IMR-90 (cell line): Measurements from ENCODE around the gene MKKS. TPM values are rescaled to one million over a fixed set of nuclear protein-coding genes. Genes with fewer than 3 reads are reported as not detected.

Experiments
- ATAC-seq: fragments of 200-7000 bp; cut with Tn5 transposase; 2 replicates; pipeline ENCODE4 v1.9.1; 2020; ENCODE audit warnings: low read depth, mild to moderate bottlenecking, moderate library complexity
- BruUV-seq: library from RNA; stranded (reverse); fragments of 400-500 nt; replicated peaks from 2 replicates; lab custom pipeline; 2021; lab: Mats Ljungman, UMichigan
- CTCF ChIA-PET: fragments of 300-600 bp; formaldehyde crosslinking; extraction: SDS; loops from one replicate; lab custom pipeline; 2021; ENCODE audit warnings: antibody characterized with exemption; lab: Yijun Ruan, JAX
- POLR2A ChIA-PET: fragments of 300-600 bp; sonication (Branson Sonifier 250); formaldehyde crosslinking; loops from one replicate; lab custom pipeline; 2022; ENCODE audit warnings: antibody characterized with exemption; ENCODE audit not compliant: unreplicated experiment; lab: Charles Lee
- DNase-seq: peaks from one replicate; pipeline ENCODE4 v3.0.0; 2013
- H2AFZ ChIP-seq: replicated peaks from 2 replicates; pipeline ENCODE3; 2013; ENCODE audit warnings: low read length, mild to moderate bottlenecking; ENCODE audit not compliant: poor library complexity
- H2AK5ac ChIP-seq: 2 replicates; pipeline ENCODE4 v1.6.1; 2013; ENCODE audit warnings: low read depth, low read length, inconsistent platforms
- H2AK9ac ChIP-seq: replicated peaks from 2 replicates; pipeline ENCODE3; 2013; ENCODE audit warnings: mild to moderate bottlenecking, low read depth, low read length, moderate library complexity; ENCODE audit not compliant: poor library complexity
- H2BK120ac ChIP-seq: 2 replicates; pipeline ENCODE4 v1.6.1; 2013; ENCODE audit warnings: low read depth, low read length, inconsistent platforms
- H2BK15ac ChIP-seq: 3 replicates; pipeline ENCODE4 v1.6.1; 2013; ENCODE audit warnings: low read depth, low read length, inconsistent platforms
- H2BK20ac ChIP-seq: 2 replicates; pipeline ENCODE4 v1.6.1; 2013; ENCODE audit warnings: low read depth, mild to moderate bottlenecking, inconsistent platforms, low read length, moderate library complexity
- H2BK5ac ChIP-seq: 2 replicates; pipeline ENCODE4 v1.6.1; 2013; ENCODE audit warnings: mild to moderate bottlenecking, low read depth, low read length, inconsistent platforms; ENCODE audit not compliant: poor library complexity, severe bottlenecking
- H3K14ac ChIP-seq: replicated peaks from 2 replicates; pipeline ENCODE4 v1.6.1; 2013; ENCODE audit warnings: low read depth, low read length, inconsistent platforms
- H3K18ac ChIP-seq: 2 replicates; pipeline ENCODE4 v1.6.1; 2013; ENCODE audit warnings: low read depth, low read length, control low read depth
- H3K23ac ChIP-seq: 2 replicates; pipeline ENCODE4 v1.6.1; 2013; ENCODE audit warnings: low read depth, low read length, inconsistent platforms
- H3K27ac ChIP-seq: 2 replicates; pipeline ENCODE4 v1.5.1; 2013; ENCODE audit warnings: mild to moderate bottlenecking, control low read depth, low read length; ENCODE audit not compliant: insufficient read depth
- H3K27me3 ChIP-seq: 2 replicates; pipeline ENCODE4 v1.6.1; 2013; ENCODE audit warnings: low read length; ENCODE audit not compliant: control insufficient read depth, insufficient read depth
- H3K36me3 ChIP-seq: 2 replicates; pipeline ENCODE4 v1.6.1; 2013; ENCODE audit warnings: low read length, mixed read lengths; ENCODE audit not compliant: control insufficient read depth, insufficient read depth
- H3K4ac ChIP-seq: 2 replicates; pipeline ENCODE4 v1.6.1; 2013; ENCODE audit warnings: low read depth, low read length, inconsistent platforms
- H3K4me1 ChIP-seq: 2 replicates; pipeline ENCODE4 v1.6.1; 2013; ENCODE audit warnings: low read length, mixed read lengths; ENCODE audit not compliant: control insufficient read depth, insufficient read depth
- H3K4me2 ChIP-seq: 2 replicates; pipeline ENCODE4 v1.6.1; 2013; ENCODE audit warnings: low read depth, mild to moderate bottlenecking, control low read depth, low read length, moderate library complexity
- H3K4me3 ChIP-seq: 2 replicates; pipeline ENCODE4 v1.5.1; 2013; ENCODE audit warnings: low read depth, mild to moderate bottlenecking, control low read depth, low read length, moderate library complexity; ENCODE audit not compliant: insufficient read depth
- H3K56ac ChIP-seq: 2 replicates; pipeline ENCODE4 v1.6.1; 2013; ENCODE audit warnings: low read length, inconsistent platforms; ENCODE audit not compliant: insufficient read depth; ENCODE audit errors: extremely low read depth
- H3K79me1 ChIP-seq, 2 experiments: 2 replicates each; pipeline ENCODE4 v1.6.1; 2013; ENCODE audit warnings: low read length in 2 of 2, inconsistent platforms in 1 of 2, low read depth in 1 of 2
- H3K9ac ChIP-seq: 2 replicates; pipeline ENCODE4 v1.6.1; 2013; ENCODE audit warnings: low read depth, low read length, control low read depth
- H3K9me1 ChIP-seq: 2 replicates; pipeline ENCODE4 v1.6.1; 2013; ENCODE audit warnings: low read length, inconsistent platforms; ENCODE audit not compliant: insufficient read depth
- H3K9me3 ChIP-seq: 2 replicates; pipeline ENCODE4 v1.6.1; 2013; ENCODE audit warnings: low read length; ENCODE audit not compliant: control insufficient read depth, insufficient read depth
- H4K20me1 ChIP-seq: 2 replicates; pipeline ENCODE4 v1.6.1; 2013; ENCODE audit warnings: low read length, inconsistent platforms; ENCODE audit not compliant: insufficient read depth
- H4K5ac ChIP-seq: 2 replicates; pipeline ENCODE4 v1.6.1; 2013; ENCODE audit warnings: mild to moderate bottlenecking, low read depth, low read length, control low read depth
- H4K8ac ChIP-seq, 2 experiments: 2 replicates each; pipeline ENCODE4 v1.6.1; 2013; ENCODE audit warnings: low read depth in 2 of 2, low read length in 2 of 2, control low read depth in 1 of 2, inconsistent platforms in 1 of 2
- H4K91ac ChIP-seq: 2 replicates; pipeline ENCODE4 v1.6.1; 2013; ENCODE audit warnings: low read depth, low read length, inconsistent platforms; ENCODE audit not compliant: insufficient read depth
- BHLHE40 ChIP-seq: fragments of 150-350 bp; IDR thresholded peaks from 2 replicates; pipeline ENCODE4 v1.6.1; 2016; ENCODE audit warnings: mild to moderate bottlenecking, low read depth, low read length
- CHD1 ChIP-seq: IDR thresholded peaks from 2 replicates; pipeline ENCODE4 v1.6.1; 2012; ENCODE audit warnings: low read depth, low read length, improper control_type of control experiment
- MAFK ChIP-seq: IDR thresholded peaks from 2 replicates; pipeline ENCODE4 v1.6.1; 2012; ENCODE audit warnings: low read depth, low read length, improper control_type of control experiment
- MAZ ChIP-seq: IDR thresholded peaks from 2 replicates; pipeline ENCODE4 v1.6.1; 2012; ENCODE audit warnings: low read depth, mild to moderate bottlenecking, low read length, improper control_type of control experiment, moderate library complexity, borderline replicate concordance
- MXI1 ChIP-seq: IDR thresholded peaks from 2 replicates; pipeline ENCODE4 v1.6.1; 2012; ENCODE audit warnings: low read depth, mild to moderate bottlenecking, low read length, moderate library complexity, borderline replicate concordance
- POLR2A ChIP-seq: IDR thresholded peaks from 2 replicates; pipeline ENCODE4 v1.6.1; 2012; ENCODE audit warnings: mild to moderate bottlenecking, low read depth, low read length
- RAD21 ChIP-seq: IDR thresholded peaks from 2 replicates; pipeline ENCODE4 v1.6.1; 2012; ENCODE audit warnings: low read length, improper control_type of control experiment
- RCOR1 ChIP-seq: IDR thresholded peaks from 2 replicates; pipeline ENCODE4 v1.6.1; 2012; ENCODE audit warnings: mild to moderate bottlenecking, low read length, improper control_type of control experiment; ENCODE audit not compliant: insufficient replicate concordance
- RFX5 ChIP-seq: IDR thresholded peaks from 2 replicates; pipeline ENCODE4 v1.8.0; 2012; ENCODE audit warnings: low read depth, mild to moderate bottlenecking, low read length, moderate library complexity
- SMC3 ChIP-seq: fragments of 150-350 bp; IDR thresholded peaks from 2 replicates; pipeline ENCODE4 v1.6.1; 2016; ENCODE audit warnings: low read depth, mild to moderate bottlenecking, antibody characterized with exemption, low read length, moderate library complexity
- WGBS, 2 experiments: methylation state at CpG; one replicate each; pipeline versions ENCODE4 v1.1.5 to v1.1.7; 2013; ENCODE audit warnings: missing lambda C conversion rate in 2 of 2; ENCODE audit not compliant: insufficient read length in 1 of 2; ENCODE audit errors: extremely low coverage in 2 of 2; 5-methylcytosine and 5-hydroxymethylcytosine counted together
- dilution Hi-C: fragments of 300-500 bp; cut with HindIII; formaldehyde crosslinking; loops from one replicate; pipeline ENCODE4 v1.14.3; 2018; ENCODE audit warnings: low sequenced_read_pairs; ENCODE audit not compliant: unreplicated experiment
- in situ Hi-C: fragments of 300-500 bp; cut with MboI; formaldehyde crosslinking; loops from 3 replicates; pipeline ENCODE4 v1.14.3; 2019; ENCODE audit warnings: low sequenced_read_pairs, inconsistent platforms, mixed read lengths
- intact Hi-C: fragments of 100-400 bp; cut with micrococcal nuclease; formaldehyde crosslinking; loops from 2 replicates; pipeline ENCODE4 v1.10.0; 2022
- polyA plus RNA-seq, 3 experiments: library from polyadenylated mRNA; depleted of rRNA; stranded (reverse); fragments of >200 nt; gene quantifications; 2 replicates each; pipeline ENCODE4 v1.2.3, GENCODE V29; 2012; ENCODE audit warnings: low replicate concordance in 1 of 3
- total RNA-seq: library from RNA; depleted of rRNA; stranded (reverse); fragments of >200 nt; gene quantifications from 2 replicates; pipeline ENCODE4 v1.2.3, GENCODE V29; 2012
- TF ChIP-seq, protein P1 (sequence below): fragments of 150-350 bp; IDR thresholded peaks from 2 replicates; pipeline ENCODE4 v1.6.1; 2016; ENCODE audit warnings: low read depth, mild to moderate bottlenecking, low read length, moderate library complexity, borderline replicate concordance
- TF ChIP-seq, protein P2 (sequence below): fragments of 150-350 bp; IDR thresholded peaks from 2 replicates; pipeline ENCODE4 v1.6.1; 2017; ENCODE audit warnings: mild to moderate bottlenecking, antibody characterized with exemption, low read length, low read depth
- TF ChIP-seq, protein P3 (sequence below): conservative IDR thresholded peaks from 2 replicates; pipeline ENCODE4 v1.5.1; 2012; ENCODE audit warnings: mild to moderate bottlenecking, low read depth, low read length, improper control_type of control experiment

MKKS gene
- total and polyA plus RNA-seq, 2 of the 4 experiments (the other 2 are of a cell fraction) = 6.9 to 7.5 TPM

- BruUV-seq = no TSS peak
Measured at GRCh38 chr20:10412591-10413408, 21.2 kb downstream of the MKKS start.

More at GRCh38 chr20:10412591-10413408, 21.2 kb downstream of the MKKS start:
- Histone ChIP-seq H3K9me3 (no peaks in the 10 kb centered on the region), H2AFZ (peak overlapping the region; percentile 13), H4K91ac (no peak overlapping the region), H3K56ac (no peak overlapping the region), H3K36me3 (peaks cover 3% of the 10 kb centered on the region), H2AK9ac (no peak overlapping the region), H3K4me1 (no peaks in the 10 kb centered on the region), H2BK120ac (no peak overlapping the region), H4K5ac (no peak overlapping the region), H2BK20ac (no peak overlapping the region), H3K9ac (no peak overlapping the region), H2BK15ac (no peak overlapping the region), H2BK5ac (no peak overlapping the region), H3K23ac (no peak overlapping the region), H3K4ac (no peak overlapping the region), H2AK5ac (no peak overlapping the region), H3K79me1 (peaks cover 9 to 18% of the 10 kb centered on the region in 2 experiments), H3K4me3 (no peak overlapping the region), H3K18ac (no peak overlapping the region), H3K27ac (no peak overlapping the region), H4K20me1 (no peaks in the 10 kb centered on the region), H3K4me2 (no peak overlapping the region), H3K14ac (no peak overlapping the region), H3K27me3 (no peaks in the 10 kb centered on the region), H4K8ac (no peak overlapping the region), H3K9me1 (no peaks in the 10 kb centered on the region)
- ATAC-seq (no peak), DNase-seq (no peak)
- TF ChIP-seq MAZ (no peak), MXI1 (no peak), RAD21 (peak; percentile 20; the same call in 1 of the 2 replicates), SMC3 (no peak), RFX5 (no peak), POLR2A (no peak), RCOR1 (no peak), BHLHE40 (no peak), MAFK (no peak), CHD1 (no peak)
- TF ChIP-seq, protein P1, sequence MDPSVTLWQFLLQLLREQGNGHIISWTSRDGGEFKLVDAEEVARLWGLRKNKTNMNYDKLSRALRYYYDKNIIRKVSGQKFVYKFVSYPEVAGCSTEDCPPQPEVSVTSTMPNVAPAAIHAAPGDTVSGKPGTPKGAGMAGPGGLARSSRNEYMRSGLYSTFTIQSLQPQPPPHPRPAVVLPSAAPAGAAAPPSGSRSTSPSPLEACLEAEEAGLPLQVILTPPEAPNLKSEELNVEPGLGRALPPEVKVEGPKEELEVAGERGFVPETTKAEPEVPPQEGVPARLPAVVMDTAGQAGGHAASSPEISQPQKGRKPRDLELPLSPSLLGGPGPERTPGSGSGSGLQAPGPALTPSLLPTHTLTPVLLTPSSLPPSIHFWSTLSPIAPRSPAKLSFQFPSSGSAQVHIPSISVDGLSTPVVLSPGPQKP = no peak
- TF ChIP-seq, protein P2, sequence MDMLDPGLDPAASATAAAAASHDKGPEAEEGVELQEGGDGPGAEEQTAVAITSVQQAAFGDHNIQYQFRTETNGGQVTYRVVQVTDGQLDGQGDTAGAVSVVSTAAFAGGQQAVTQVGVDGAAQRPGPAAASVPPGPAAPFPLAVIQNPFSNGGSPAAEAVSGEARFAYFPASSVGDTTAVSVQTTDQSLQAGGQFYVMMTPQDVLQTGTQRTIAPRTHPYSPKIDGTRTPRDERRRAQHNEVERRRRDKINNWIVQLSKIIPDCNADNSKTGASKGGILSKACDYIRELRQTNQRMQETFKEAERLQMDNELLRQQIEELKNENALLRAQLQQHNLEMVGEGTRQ = no peak
- TF ChIP-seq, protein P3, sequence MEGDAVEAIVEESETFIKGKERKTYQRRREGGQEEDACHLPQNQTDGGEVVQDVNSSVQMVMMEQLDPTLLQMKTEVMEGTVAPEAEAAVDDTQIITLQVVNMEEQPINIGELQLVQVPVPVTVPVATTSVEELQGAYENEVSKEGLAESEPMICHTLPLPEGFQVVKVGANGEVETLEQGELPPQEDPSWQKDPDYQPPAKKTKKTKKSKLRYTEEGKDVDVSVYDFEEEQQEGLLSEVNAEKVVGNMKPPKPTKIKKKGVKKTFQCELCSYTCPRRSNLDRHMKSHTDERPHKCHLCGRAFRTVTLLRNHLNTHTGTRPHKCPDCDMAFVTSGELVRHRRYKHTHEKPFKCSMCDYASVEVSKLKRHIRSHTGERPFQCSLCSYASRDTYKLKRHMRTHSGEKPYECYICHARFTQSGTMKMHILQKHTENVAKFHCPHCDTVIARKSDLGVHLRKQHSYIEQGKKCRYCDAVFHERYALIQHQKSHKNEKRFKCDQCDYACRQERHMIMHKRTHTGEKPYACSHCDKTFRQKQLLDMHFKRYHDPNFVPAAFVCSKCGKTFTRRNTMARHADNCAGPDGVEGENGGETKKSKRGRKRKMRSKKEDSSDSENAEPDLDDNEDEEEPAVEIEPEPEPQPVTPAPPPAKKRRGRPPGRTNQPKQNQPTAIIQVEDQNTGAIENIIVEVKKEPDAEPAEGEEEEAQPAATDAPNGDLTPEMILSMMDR = 0 out of 2 replicates have a peak, but pooled peaks have one; percentile 12
- ChIA-PET POLR2A (no interaction called here), CTCF (no interaction called here)
- dilution Hi-C loops = no loop called here
- in situ Hi-C loops = loop anchor here (10.0 kb wide), 1 partner anchor 788 kb away; no protein-coding TSS in a partner anchor
- WGBS, 2 experiments = no CpG with 5 or more reads among the region's 5 CpGs
- intact Hi-C loops = no loop called here
